Right lobe of liver (tissue), 6 donors: ENCODE results near the gene SYNPO. TPM values are rescaled to one million over a fixed set of nuclear protein-coding genes. Genes with fewer than 3 reads are reported as not detected.

Experiments
- ATAC-seq, 4 donors: fragments of 200-7000 bp; cut with Tn5 transposase; one replicate each; pipeline ENCODE4 v1.9.1; 2020; ENCODE audit warnings: mild to moderate bottlenecking in 4 of 4, moderate library complexity in 4 of 4
- DNase-seq, 3 donors: peaks; one replicate each; pipeline ENCODE4 v3.0.0-alpha.2; 2020
- H3K27ac ChIP-seq, 3 donors: fragments of 200-600 bp; one replicate each; pipeline ENCODE4 v1.8.0; 2022
- H3K27me3 ChIP-seq, 2 donors: fragments of 200-600 bp; one replicate each; pipeline ENCODE4 v1.8.0; 2022
- H3K36me3 ChIP-seq, 4 donors: fragments of 200-600 bp; sonication (generic) in 1 of 4; one replicate each; pipeline versions ENCODE4 v1.5.1 to v1.8.0; 2017 to 2022; ENCODE audit warnings: control low read depth in 1 of 4
- H3K4me1 ChIP-seq, 4 donors: fragments of 200-600 bp; sonication (generic) in 1 of 4; one replicate each; pipeline versions ENCODE4 v1.5.1 to v1.8.0; 2017 to 2022; ENCODE audit warnings: control low read depth in 1 of 4
- H3K4me3 ChIP-seq, 3 donors: fragments of 200-600 bp; one replicate each; pipeline ENCODE4 v1.8.0; 2022
- H3K9me3 ChIP-seq, 4 donors: fragments of 200-600 bp; sonication (generic) in 1 of 4; one replicate each; pipeline versions ENCODE4 v1.5.1 to v1.8.0; 2017 to 2022; ENCODE audit warnings: control low read depth in 1 of 4
- POLR2A ChIP-seq: fragments of 450-650 bp; IDR thresholded peaks from one replicate; pipeline ENCODE4 v1.6.1; 2017; ENCODE audit warnings: antibody characterized with exemption, mild to moderate bottlenecking
- WGBS: methylation state at CpG from one replicate; pipeline ENCODE4 v1.1.6; 2018; ENCODE audit warnings: low coverage, low lambda C conversion rate; ENCODE audit not compliant: insufficient coverage; ENCODE audit errors: missing lambda C conversion rate; 5-methylcytosine and 5-hydroxymethylcytosine counted together
- intact Hi-C, 2 donors: fragments of 100-400 bp; cut with DNase I; formaldehyde crosslinking; loops; one replicate each; pipeline versions ENCODE4 v1.11.2 to v1.14.1; 2022
- total RNA-seq, 6 experiments: library from RNA; depleted of rRNA in 2 of 6; stranded (reverse); fragments of >200 nt in 2 of 6; fragmentation: NEBNext Ultra II Directional in 3 of 6; extraction: Animal tissue kit (Norgen Biotek cat#: 25700) in 3 of 6; gene quantifications; one replicate each; pipeline versions ENCODE4 v1.1.0 to v1.2.4, GENCODE V29; 2016 to 2023
- TF ChIP-seq, protein P1 (sequence below), 4 donors: fragments of 200-600 bp in 3 of 4; fragments of 450-650 bp in 1 of 4; IDR thresholded peaks; one replicate each; pipeline versions ENCODE4 v1.5.1 to v1.8.0; 2016 to 2022; ENCODE audit warnings: antibody characterized with exemption in 4 of 4, mild to moderate bottlenecking in 2 of 4
- donor health status: DM: no; HTN: yes; CAD: no.
- donor health status: DM: no; HTN: no; CAD: no.
- donor health status: DM: no; HTN: no; CAD: no.
- donor health status: DM: no; HTN: yes; CAD: no.
- donor health status: DM: no; HTN: yes; CAD: no.

Gene SYNPO
- total RNA-seq, 6 experiments from 2014 or later: 23.4 to 51.8 (median 35.6) TPM

DNA sequence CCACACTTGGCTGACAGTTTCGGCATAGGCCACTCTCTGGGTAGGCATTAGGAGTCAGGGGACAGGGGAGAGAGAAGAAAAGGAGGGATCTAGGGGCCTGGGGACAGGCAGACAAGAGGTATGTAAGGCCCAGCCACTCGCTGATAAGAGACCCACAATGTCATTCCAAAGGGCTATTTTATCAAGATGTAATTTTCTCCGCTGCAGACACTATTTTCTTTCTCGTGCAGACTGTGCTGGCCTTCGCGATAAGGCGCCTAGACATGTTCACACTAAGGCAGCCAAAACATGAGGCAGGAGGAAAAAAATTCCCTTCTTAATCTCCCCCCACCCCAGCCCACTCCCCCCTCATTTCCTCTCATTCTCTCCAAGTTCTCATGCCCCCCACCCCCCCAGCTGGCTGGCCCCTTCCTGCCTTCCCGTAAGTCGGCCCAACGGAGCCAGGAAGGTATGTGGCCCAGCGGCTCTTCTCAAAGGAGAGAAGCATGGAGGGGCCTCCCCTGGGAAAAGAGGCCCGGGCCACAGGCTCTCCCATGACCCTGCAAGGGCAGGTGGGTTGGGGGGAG, 44.9 kb upstream of the SYNPO start:
- intact Hi-C loops: no loop called here
- DNase-seq (peak in 2 of 3 donors; percentile 24 to 64), ATAC-seq (peak; percentile 10 to 40 (median 24))
- TF ChIP-seq, protein P1, sequence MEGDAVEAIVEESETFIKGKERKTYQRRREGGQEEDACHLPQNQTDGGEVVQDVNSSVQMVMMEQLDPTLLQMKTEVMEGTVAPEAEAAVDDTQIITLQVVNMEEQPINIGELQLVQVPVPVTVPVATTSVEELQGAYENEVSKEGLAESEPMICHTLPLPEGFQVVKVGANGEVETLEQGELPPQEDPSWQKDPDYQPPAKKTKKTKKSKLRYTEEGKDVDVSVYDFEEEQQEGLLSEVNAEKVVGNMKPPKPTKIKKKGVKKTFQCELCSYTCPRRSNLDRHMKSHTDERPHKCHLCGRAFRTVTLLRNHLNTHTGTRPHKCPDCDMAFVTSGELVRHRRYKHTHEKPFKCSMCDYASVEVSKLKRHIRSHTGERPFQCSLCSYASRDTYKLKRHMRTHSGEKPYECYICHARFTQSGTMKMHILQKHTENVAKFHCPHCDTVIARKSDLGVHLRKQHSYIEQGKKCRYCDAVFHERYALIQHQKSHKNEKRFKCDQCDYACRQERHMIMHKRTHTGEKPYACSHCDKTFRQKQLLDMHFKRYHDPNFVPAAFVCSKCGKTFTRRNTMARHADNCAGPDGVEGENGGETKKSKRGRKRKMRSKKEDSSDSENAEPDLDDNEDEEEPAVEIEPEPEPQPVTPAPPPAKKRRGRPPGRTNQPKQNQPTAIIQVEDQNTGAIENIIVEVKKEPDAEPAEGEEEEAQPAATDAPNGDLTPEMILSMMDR (IDR thresholded peaks at IDR 0.05): no peak
- TF ChIP-seq POLR2A: no peak
- Histone ChIP-seq H3K4me3 (no peak overlapping the region), H3K4me1 (peaks cover 0 to 18% (median 5%) of the 10 kb centered on the region in 4 donors), H3K36me3 (no peaks in the 10 kb centered on the region), H3K27me3 (no peaks in the 10 kb centered on the region), H3K27ac (peak overlapping the region in 1 of 3 donors; percentile 70), H3K9me3 (no peaks in the 10 kb centered on the region)
- 60% methylated on average over 7 of the region's 12 CpGs for WGBS

DNA sequence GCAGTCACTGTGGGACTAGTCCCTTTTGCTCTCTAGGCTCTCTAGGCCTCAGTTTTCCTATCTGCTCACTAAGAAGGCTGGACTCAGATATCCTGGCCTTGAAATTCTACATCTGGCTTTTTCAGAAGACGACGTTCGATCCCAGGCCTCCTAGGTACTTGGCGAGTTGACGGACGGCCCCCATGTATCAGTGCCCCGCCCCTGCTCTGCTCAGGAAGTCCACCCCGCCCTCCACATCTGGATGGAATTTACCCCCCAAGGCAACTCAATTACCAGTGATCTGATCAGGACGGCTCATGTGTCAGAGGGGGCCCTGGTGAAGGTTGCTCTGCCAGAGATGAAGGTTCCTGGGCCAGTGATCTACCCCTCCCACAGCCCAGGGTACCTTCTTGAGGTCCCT, 44.1 kb upstream of the SYNPO start:
- peak in 1 of 3 donors; percentile 9 for DNase-seq
- H3K4me3 ChIP-seq: no peak overlapping the region
- H3K27me3 ChIP-seq: no peaks in the 10 kb centered on the region
- H3K36me3 ChIP-seq: no peaks in the 10 kb centered on the region
- WGBS: 88% methylated on average over 8 of the region's 9 CpGs
- H3K9me3 ChIP-seq: no peaks in the 10 kb centered on the region
- TF ChIP-seq POLR2A: no peak
- TF ChIP-seq, protein P1 (IDR thresholded peaks at IDR 0.05): no peak
- peaks cover 0 to 10% (median 4%) of the 10 kb centered on the region in 4 donors for H3K4me1 ChIP-seq
- H3K27ac ChIP-seq: peak overlapping the region in 1 of 3 donors; percentile 70
- no peak for ATAC-seq
- intact Hi-C loops: no loop called here

DNA sequence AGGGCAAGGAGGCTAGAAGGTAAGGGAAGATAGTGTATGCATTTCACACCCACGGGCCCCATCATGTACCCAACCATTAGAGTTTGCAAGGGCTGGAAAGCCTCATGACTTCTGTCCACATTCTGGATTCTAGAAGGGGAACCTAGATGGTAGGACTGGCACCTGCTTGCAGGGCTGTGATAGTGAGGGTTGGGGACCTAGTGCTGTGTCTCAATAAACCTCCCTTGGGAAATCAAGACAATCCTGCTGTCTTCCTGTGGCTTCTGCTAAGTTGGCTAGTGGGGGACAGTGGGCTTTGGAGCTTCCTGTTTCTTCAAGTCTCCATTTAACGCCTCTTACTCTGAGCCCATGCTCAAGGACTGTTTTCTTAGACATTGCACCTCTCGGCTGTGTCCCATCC, 43.6 kb upstream of the SYNPO start:
- no peak overlapping the region for H3K27ac ChIP-seq
- H3K4me1 ChIP-seq: peaks cover 0 to 9% (median 3%) of the 10 kb centered on the region in 4 donors
- H3K36me3 ChIP-seq: no peaks in the 10 kb centered on the region
- no peak for TF ChIP-seq POLR2A
- TF ChIP-seq, protein P1 (IDR thresholded peaks at IDR 0.05): no peak
- DNase-seq: no peak
- intact Hi-C loops: no loop called here
- no peak for ATAC-seq
- H3K4me3 ChIP-seq: no peak overlapping the region
- 77% methylated on average over 3 of the region's 3 CpGs for WGBS
- H3K9me3 ChIP-seq: no peaks in the 10 kb centered on the region
- H3K27me3 ChIP-seq: no peaks in the 10 kb centered on the region

GRCh38 chr5:150598006-150598405, 42.5 kb upstream of the SYNPO start:
- ATAC-seq (no peak), DNase-seq (peak in 1 of 3 donors; percentile 10)
- Histone ChIP-seq H3K4me3 (no peak overlapping the region), H3K9me3 (no peaks in the 10 kb centered on the region), H3K36me3 (no peaks in the 10 kb centered on the region), H3K27me3 (no peaks in the 10 kb centered on the region), H3K4me1 (peaks cover 0 to 9% (median 3%) of the 10 kb centered on the region in 4 donors), H3K27ac (no peak overlapping the region)
- no CpG with 5 or more reads among the region's 10 CpGs for WGBS
- no peak for TF ChIP-seq POLR2A
- TF ChIP-seq, protein P1 (IDR thresholded peaks at IDR 0.05): no peak
- intact Hi-C loops: no loop called here
